Gastrocnemius medialis (tissue), 4 donors: ENCODE measurements around the gene MAP2K5.

Experiments
- POLR2A ChIP-seq, 2 donors: fragments of 450-650 bp; IDR thresholded peaks; one replicate each; pipeline ENCODE4 v1.6.1; 2017; ENCODE audit warnings: antibody characterized with exemption in 2 of 2, mild to moderate bottlenecking in 2 of 2, moderate library complexity in 2 of 2
- TF ChIP-seq, protein P1 (sequence below), 5 experiments: fragments of 450-650 bp in 3 of 5; fragments of 200-600 bp in 2 of 5; sonication (generic) in 2 of 5; IDR thresholded peaks in 4 of 5; conservative IDR thresholded peaks in 1 of 5; 1 replicate in 4 of 5; 2 replicates in 1 of 5; pipeline ENCODE4 v1.5.1; 2016 to 2019; ENCODE audit warnings: antibody characterized with exemption in 5 of 5, mild to moderate bottlenecking in 3 of 5, moderate library complexity in 3 of 5

GRCh38 chr15:67641453-67641852, 99.0 kb downstream of the MAP2K5 start:
- TF ChIP-seq, protein P1, sequence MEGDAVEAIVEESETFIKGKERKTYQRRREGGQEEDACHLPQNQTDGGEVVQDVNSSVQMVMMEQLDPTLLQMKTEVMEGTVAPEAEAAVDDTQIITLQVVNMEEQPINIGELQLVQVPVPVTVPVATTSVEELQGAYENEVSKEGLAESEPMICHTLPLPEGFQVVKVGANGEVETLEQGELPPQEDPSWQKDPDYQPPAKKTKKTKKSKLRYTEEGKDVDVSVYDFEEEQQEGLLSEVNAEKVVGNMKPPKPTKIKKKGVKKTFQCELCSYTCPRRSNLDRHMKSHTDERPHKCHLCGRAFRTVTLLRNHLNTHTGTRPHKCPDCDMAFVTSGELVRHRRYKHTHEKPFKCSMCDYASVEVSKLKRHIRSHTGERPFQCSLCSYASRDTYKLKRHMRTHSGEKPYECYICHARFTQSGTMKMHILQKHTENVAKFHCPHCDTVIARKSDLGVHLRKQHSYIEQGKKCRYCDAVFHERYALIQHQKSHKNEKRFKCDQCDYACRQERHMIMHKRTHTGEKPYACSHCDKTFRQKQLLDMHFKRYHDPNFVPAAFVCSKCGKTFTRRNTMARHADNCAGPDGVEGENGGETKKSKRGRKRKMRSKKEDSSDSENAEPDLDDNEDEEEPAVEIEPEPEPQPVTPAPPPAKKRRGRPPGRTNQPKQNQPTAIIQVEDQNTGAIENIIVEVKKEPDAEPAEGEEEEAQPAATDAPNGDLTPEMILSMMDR (IDR thresholded peaks at IDR 0.05 in 4 of 5, conservative IDR thresholded peaks at IDR 0.05 in 1 of 5) = no peak
- TF ChIP-seq POLR2A (IDR thresholded peaks at IDR 0.05) = no peak
